HG02678 (cell line): ENCODE data around the gene MINPP1.
"Not testable (repeated sequence)": the region's sequence is repeated elsewhere in the genome, so short reads cannot be mapped to it uniquely, and the experiment has no call there.

ENCODE experiments used
- ATAC-seq: cut with Tn5 transposase; IDR thresholded peaks from one replicate; pipeline ENCODE4 v1.9.1; 2021; ENCODE audit warnings: mild to moderate bottlenecking, moderate library complexity; ENCODE audit not compliant: unreplicated experiment

The MINPP1 gene

DNA sequence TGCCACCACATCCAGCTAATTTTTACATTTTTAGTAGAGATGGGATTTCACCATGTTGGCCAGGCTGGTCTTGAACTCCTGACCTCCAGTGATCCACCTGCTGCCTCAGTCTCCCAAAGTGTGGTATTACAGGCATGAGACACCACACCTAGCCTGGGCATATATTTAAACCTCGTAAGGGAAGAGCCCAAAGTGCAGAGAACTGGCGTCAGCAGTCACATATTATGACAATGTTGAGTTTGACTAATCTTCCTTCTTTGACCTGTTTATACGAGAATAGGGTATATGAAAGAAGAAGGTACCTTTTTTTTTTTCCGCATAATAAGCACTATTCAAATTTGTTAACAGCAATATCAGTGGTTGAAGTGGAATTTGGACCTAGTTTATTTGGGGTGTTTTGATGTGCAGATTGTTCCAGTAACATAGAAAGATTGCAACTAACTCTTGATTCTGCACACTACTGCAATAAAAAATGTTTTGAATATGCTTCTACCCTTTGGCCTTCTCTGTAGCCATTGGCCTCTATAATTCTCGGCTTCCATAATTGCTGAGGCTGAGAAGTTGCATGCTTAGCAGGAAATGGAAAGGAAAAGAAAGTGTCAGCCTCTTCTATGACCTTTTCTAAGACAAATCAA lies 55.9 kb downstream of the MINPP1 start:
- no peak for ATAC-seq

DNA sequence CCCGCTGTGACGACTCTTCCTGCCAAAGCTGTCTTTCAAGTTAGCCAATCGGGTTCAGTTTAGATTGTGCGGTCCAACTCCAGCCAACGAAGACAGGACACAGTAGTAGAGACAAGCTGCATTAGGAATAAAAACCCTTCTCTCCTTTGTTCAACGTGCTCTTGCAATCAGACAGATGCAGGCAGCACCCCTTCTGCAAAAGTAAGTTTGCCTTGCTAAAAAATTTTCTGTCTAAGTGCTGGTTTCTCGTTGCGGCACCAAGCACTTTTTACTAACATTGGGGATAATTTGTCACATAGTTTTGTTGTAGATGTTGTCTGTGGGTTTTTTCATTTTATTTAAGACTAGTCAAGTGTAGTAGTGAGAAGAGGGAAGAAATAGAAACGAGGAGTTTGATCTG lies 58.1 kb downstream of the MINPP1 start:
- ATAC-seq = no peak

DNA sequence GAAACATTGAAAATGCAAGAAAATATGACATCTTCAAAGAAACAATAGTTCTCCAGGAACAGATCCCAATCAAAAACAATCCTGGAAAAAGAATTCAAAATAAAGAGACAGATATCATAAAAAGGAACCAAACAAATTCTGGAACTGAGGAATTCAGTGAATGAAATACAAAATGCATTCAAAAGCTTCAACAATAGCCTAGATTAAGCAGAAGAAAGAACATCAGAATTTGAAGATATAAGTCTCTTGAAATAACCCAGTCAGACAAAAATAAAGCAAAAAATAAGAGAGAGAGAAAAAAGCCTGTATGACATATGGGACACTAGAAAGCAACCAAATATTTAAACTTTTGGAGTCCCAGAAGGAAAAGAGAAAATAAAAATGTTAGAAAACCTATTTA lies 60.3 kb downstream of the MINPP1 start:
- ATAC-seq = no peak

GRCh38 chr10:87575851-87576250 lies 71.2 kb downstream of the MINPP1 start:
- no peak for ATAC-seq

GRCh38 chr10:87578160-87578841 lies 73.6 kb downstream of the MINPP1 start:
- ATAC-seq = no peak

DNA sequence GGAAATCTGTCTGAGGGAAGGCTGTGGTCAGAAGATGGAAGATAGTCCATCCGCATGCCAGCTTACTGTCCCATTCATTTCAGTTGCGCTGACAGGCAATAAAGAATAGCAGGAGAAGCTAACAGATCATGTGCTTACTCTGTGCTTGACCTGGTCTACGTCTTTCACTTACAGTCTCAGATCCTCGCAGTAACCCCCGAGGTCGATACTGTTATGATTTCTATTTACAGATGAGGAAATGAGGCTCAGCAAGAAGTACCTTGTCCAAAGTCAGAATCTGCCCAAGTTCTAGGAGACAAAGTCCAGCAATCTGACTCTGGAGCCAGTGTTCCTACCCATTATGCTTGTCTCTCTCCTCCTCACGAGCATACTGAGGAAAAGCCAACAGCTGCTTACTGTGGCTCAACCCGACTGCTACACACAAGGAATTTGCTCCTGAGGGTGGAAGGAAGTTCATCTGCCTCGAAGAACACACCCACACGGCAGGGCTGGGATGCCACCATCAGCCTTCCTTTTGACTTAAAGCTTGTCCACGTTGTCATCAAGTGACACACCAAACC lies 74.2 kb downstream of the MINPP1 start:
- no peak for ATAC-seq

DNA sequence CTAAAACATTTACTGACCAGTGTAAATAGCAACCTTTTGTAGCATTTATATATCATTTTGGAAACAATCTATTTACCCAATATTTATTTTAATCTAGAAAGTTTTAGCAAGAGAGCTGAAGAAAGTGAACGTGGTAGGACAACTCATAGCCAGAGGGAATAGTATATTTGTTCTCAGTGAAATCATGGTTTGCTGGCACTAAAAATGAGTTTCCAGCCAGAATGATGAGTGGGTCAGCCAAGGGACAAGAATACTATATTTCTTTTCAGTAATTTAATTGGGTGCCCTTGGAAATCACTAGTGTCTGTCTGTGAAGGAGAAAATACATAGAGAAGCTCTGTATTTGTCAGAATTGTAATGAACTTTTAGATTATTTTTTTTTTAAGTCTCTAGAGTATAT lies 74.9 kb downstream of the MINPP1 start:
- no peak for ATAC-seq

DNA sequence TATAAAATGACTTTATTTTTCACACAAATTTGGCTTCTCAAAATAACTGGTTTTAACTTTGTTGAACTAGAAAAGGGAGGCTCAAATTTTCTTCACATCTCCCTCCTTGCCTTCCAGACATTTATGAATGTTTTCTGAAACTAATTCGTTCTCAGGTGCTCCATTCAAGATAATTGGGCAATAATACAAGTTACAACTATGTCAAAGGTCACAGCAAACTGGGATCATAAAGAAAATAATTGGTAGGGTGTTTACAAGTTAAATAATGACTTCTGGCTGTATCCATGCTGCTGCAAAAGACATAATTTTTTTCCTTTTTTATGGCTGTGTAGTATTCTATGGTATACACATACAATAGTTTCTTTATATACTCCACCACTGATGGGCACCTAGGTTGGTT lies 75.3 kb downstream of the MINPP1 start:
- ATAC-seq = no peak

GRCh38 chr10:87585565-87586514 lies 81.1 kb downstream of the MINPP1 start:
- ATAC-seq = no peak

- ATAC-seq = no peak
Measured at GRCh38 chr10:87589645-87590051, 85.0 kb downstream of the MINPP1 start.

GRCh38 chr10:87590705-87591588 lies 86.3 kb downstream of the MINPP1 start:
- no peak for ATAC-seq

DNA sequence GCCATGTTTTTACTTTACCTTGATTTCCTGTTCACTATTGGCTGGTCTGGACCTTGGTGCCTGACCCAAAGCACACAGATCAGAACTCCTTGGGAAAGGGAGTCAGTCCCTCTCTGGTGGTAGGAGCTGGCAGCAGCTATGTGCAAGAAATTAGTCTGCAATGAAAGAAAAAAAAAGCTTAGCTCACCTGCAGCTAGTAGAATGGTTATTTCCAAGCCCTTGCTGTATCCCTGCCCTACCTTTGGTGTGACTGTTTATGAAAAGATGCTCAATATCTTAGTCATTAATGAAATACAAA lies 86.8 kb downstream of the MINPP1 start:
- no peak for ATAC-seq

- not testable (repeated sequence) for ATAC-seq
Measured at GRCh38 chr10:87592920-87593319, 88.2 kb downstream of the MINPP1 start.

DNA sequence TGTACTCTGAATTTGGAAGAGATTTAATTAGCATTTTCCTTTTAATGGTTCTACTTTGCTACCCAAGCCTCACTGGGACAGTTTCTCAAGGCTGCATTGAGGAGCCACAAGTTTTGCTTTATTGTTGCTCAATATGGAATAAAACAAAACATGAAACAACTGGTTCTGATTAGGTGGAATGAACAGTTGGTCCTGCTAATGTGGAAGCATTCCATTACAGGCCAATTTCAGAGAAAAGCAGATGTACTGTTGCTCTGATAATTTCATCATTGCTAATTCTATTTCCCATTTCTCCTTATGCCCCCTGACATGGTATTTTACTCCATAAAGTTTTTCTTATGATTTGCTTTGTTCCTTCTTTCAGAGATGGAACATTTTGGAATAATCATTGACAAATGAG lies 89.0 kb downstream of the MINPP1 start:
- ATAC-seq = no peak

DNA sequence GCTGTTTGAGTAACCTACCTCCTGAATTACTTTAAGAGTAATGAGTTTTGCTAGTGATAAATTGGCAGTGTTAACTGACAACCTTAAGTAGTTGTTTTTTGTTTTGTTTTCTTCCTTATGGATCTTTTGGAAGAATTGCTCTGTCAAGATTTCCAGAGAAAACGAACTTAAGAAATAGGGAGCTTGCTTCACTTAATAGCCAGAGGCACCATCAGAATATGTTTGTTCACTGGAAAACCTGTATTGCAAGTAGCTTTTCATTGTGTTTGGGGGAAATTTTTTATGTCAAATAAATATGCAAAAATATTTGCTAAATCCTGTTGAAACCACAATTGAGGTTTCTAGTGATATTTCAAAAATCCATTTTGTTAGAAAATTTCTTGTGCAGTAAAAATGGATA lies 89.5 kb downstream of the MINPP1 start:
- ATAC-seq = no peak

- ATAC-seq = no peak
Measured at GRCh38 chr10:87594864-87595263, 90.2 kb downstream of the MINPP1 start.

DNA sequence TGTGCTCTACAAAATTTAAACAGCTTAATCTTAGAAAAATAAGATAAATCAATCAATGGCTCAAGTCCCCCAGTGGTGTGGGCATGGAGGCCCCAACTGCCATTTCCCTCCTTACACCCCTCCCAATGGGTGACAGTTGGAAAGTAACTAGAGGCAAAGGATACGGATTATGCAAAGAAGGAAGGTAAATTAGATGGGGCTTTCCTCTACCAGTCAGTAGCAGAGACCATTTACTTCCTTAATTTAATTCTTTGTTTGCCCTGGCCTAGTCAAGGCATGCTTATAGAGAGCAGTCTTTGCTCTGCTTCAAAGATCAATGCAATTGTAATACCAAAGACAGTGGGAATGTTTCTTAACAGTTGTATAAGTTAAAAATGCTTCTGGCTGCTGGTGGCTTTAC lies 91.7 kb downstream of the MINPP1 start:
- ATAC-seq = no peak

DNA sequence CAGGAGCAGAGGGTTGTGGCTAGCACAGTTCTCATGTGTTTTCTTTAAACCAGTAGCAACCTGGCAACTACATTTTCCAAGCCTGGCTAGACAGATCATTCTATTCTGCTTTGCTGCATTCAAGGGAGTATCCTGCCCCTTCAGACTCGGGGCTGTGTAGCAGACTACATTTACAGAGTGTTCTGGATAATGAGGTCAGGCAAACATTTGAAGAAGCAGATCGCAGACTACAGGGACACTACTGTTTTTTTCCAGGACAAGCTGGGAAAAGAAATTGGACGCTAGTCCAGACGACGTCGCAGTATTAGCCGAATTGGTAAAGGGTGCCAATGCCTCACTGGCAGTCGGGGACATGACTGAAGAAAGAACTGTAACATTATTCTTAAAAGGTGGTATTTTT lies 94.0 kb downstream of the MINPP1 start:
- no peak for ATAC-seq

GRCh38 chr10:87600581-87600980 lies 95.9 kb downstream of the MINPP1 start:
- no peak for ATAC-seq
